ENCODE measurements around the gene GCDH.

- TF ChIP-seq, protein P1, sequence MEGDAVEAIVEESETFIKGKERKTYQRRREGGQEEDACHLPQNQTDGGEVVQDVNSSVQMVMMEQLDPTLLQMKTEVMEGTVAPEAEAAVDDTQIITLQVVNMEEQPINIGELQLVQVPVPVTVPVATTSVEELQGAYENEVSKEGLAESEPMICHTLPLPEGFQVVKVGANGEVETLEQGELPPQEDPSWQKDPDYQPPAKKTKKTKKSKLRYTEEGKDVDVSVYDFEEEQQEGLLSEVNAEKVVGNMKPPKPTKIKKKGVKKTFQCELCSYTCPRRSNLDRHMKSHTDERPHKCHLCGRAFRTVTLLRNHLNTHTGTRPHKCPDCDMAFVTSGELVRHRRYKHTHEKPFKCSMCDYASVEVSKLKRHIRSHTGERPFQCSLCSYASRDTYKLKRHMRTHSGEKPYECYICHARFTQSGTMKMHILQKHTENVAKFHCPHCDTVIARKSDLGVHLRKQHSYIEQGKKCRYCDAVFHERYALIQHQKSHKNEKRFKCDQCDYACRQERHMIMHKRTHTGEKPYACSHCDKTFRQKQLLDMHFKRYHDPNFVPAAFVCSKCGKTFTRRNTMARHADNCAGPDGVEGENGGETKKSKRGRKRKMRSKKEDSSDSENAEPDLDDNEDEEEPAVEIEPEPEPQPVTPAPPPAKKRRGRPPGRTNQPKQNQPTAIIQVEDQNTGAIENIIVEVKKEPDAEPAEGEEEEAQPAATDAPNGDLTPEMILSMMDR (IDR thresholded peaks at IDR 0.05) = no peak
- no peak for TF ChIP-seq POLR2A (IDR thresholded peaks at IDR 0.05)
These were observed 5.0 kb upstream of the GCDH start for GRCh38 chr19:12885749-12886650.

All from right lobe of liver (tissue), 4 donors.